GM18511 (cell line): ENCODE results near the gene PCBP4.
A peak's percentile ranks its signal among the peaks of the same experiment; 100 is the strongest.
"Not testable (repeated sequence)": the region's sequence is repeated elsewhere in the genome, so short reads cannot be mapped to it uniquely, and the experiment has no call there.

ENCODE experiments used
- ATAC-seq: cut with Tn5 transposase; IDR thresholded peaks from one replicate; pipeline ENCODE4 v1.9.1; 2021; ENCODE audit warnings: mild to moderate bottlenecking, moderate library complexity; ENCODE audit not compliant: unreplicated experiment

The PCBP4 gene

DNA sequence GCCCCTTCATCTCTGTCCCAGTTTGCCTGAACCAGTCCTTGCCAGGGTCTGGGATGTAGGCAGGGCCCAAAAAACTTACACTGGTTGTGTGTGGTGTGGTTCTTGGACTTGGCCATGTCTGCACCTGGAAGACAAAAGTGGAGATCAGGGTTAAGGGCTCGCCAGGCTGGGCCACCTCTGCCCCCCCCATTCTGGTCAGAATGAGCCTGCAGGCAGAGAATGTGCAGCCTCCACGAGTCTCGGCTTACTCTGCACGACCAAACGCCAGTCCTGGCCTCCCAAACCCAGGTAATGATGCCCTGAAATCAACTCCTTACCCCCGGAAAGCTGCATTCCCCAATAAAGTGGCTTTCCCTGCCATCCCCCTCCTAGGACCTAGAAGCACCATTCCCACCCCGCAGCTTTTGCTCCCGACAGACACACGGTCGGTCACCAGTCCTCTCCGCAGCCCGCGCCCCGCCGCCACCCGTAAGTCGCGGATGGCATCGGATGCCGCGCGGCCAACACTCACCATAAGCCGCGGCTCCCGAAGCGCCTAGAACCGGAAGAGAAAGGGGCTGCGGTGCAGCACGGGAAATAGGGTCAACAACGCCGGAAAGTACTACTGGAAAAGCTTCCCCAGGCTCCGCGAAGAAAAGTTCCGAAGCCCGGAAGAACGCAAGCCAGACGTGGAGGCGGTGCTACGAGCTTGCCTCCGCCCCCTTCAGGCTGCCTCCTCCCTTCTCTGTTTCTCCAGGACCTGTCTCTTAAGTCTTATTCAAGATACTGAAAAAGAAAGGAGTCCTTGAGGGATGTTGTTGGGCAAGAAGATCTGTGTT, 28.3 kb upstream of the PCBP4 start, which contains the start of gene RPL29:
Gene RPL29 (minus strand): TSS at position 550 of the 818 bp plus-strand sequence. CDS start 434 bp downstream, at position 116.
- peak; percentile 86 for ATAC-seq

DNA sequence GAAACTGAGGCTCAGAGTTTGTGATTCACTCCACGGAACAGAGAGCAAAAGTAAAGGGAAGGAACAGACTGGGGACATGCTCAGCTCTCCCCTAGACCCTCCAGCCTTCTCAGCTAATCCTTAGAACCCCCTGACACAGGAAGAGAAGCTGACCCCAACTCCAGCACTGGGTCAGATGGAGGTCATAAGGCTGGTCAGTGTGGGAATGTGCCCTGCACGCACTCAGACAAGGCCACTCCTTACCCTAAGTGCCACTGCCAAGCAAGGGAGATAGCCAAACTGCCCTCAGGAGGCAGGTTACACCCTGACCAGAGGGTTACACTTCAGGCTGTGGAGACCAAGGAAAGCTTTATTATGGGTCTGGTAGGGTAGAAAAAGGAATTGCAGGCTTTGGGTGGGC, 27.3 kb upstream of the PCBP4 start:
- no peak for ATAC-seq

DNA sequence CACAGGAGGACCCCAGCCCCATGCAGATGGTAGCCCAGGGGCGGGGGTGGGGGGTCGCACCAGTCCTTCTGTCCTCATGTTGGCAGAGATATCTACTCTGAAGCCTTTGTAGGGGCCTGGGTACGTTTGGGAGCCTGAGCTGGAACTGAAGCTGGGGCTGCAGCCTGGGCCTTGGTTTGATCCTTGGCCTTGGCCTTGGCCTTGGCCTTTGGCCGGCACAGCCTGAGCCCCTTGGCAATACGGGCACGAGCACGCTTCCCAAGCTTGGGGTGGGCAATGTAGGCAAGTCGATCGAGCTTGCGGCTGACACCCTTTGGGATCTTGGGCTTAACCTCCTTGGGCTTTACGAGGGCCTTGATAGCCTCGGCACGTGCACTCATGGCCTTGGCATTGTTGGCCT, 26.4 kb upstream of the PCBP4 start:
- ATAC-seq = not testable (repeated sequence)

DNA sequence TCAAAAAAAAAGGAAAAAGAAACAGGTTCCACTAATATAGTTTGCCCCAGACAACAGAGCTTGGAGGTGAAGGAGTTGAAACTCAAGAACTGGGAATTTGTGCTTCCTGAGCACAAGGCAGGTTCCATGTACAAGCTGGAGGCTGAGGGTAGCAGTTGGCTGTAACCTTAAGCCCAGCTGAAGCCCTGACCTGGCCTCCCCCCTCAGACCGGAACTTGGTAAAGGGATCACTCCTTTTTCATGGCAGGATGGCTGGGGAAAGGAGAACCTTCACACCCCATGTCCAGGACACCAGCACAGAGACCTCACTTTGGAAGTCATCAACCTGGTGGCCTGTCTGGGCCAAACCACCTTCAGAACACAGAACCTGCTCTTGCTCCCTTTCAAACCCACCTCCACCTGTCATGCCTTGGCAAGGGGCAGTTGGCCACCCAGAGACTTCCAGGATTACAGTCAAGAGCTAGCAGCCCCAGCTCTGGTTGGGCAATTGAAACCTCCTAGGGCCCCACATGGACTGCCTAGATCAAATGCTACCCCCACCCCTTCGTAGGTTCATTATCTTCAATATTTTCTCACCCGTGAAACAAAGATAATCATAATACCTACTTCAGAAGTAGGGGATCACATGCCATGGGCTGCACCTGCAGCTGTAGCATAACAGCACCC, 24.9 kb upstream of the PCBP4 start:
- ATAC-seq = no peak

DNA sequence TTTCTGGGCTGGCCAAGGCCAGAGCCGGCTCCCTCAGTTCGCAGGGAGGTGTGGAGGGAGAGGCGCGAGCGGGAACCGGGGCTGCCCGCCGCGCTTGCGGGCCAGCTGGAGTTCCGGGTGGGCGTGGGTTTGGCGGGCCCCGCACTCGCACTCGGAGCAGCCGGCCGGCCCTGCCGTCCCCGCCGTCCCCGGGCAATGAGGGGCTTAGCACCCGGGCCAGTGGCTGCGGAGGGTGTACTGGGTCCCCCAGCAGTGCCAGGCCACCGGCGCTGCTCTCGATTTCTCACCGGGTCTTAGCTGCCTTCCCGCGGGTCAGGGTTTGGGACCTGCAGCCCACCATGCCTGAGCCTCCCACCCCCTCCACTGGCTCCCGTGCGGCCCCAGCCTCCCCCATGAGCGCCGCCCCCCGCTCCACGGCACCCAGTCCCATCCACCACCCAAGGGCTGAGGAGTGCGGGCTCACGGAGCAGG, 23.3 kb upstream of the PCBP4 start:
- ATAC-seq = not testable (repeated sequence)

DNA sequence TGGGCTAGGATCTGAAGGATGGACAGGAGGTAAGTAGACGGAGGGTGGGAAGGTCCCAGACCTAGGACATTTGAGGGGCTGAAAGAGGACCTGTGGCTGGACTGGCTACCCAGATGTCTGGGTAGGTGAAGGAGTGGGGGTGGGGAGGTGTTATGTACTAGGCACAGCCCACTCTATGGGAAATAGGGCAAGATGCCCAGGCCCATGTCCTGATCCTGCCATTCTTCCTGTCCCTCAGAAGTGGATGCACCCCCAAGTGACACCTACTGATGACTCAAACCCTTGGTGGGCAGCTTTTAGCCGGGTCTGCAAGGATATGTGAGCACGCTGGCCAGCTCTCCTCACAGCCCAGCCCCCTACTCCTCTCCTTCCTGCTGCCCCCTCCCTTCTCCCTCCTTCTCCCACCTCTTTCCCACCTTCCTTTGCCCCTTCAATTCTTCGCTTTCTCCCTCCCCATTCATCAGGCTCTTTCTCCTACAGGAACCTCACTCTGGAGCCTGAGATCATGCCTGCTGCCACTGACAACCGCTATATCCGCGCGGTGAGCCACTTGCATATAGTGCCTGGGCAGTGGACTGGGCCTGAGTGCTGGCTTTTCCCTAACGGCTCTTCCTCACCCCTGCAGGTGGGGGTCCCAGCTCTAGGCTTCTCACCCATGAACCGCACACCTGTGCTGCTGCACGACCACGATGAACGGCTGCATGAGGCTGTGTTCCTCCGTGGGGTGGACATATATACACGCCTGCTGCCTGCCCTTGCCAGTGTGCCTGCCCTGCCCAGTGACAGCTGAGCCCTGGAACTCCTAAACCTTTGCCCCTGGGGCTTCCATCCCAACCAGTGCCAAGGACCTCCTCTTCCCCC, 21.3 kb upstream of the PCBP4 start:
- ATAC-seq = no peak

DNA sequence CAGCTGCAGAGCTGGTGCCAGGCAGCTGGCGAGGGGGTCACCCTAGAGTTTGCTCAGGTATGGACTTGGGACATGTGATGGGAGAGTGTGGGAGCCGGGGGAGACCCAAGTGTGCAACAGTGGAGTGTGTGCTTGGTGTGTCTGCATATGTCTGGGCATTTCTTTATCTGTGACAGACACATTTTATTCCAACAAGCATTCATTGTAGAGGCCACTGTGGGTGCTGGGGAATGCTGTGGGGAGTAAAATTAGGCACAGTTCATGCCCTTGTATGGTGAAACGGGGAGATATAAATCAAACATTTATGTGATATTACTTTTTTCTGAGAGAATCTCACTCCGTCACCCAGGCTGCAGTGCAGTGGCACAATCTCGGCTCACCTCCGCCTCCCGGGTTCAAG, 20.3 kb upstream of the PCBP4 start:
- no peak for ATAC-seq

DNA sequence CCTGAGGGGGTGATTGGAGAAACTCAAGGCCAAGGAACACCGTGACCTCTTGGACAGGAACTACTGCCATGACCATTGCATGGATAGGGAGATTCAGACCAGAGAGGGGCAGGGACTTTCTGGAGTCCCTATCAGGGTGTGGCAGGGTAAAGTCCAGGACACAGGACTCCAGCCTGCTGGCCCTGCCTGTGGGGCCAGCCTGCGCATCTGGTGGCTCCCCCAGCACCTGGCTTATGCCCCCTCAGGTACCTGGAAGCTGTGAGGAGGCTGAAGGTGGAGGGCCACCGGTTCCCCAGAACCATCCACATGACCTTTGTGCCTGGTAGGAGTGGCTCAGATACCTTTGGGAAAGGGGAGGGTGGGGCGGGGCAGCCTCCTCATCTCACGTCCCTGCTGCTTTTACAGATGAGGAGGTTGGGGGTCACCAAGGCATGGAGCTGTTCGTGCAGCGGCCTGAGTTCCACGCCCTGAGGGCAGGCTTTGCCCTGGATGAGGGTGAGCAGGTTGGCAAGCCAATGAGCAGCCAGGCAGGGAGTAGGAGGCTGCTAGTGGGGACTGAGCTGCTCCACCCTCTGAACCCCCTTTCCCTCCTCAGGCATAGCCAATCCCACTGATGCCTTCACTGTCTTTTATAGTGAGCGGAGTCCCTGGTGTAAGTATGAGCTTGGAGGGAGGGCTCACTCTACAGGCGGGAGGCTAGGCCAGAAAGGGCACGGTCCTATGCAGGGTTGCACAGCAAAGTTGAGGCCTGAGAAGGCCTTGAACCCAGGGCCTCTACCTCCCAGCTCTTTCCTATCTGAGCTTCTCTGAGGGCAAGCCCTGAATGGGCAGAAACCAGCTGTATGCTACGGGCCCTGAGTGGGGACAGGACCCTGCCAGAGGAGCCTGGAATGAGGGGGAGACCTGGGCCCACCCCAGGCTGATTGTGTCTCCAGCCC, 19.0 kb upstream of the PCBP4 start:
- no peak for ATAC-seq

DNA sequence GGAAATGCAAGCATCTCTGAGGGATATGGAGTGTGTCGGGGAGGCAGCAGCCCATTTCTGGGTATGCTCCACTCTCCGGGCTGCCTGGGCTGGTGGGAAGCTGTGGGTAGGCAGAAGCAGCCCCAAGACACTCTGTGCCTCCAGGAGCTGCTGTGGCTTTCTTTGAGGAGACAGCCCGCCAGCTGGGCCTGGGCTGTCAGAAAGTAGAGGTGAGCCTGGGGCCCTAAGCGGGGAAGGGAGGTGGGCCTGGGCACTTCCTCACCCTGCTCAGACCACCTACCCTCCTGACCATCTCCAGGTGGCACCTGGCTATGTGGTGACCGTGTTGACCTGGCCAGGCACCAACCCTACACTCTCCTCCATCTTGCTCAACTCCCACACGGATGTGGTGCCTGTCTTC, 17.8 kb upstream of the PCBP4 start:
- no peak for ATAC-seq

DNA sequence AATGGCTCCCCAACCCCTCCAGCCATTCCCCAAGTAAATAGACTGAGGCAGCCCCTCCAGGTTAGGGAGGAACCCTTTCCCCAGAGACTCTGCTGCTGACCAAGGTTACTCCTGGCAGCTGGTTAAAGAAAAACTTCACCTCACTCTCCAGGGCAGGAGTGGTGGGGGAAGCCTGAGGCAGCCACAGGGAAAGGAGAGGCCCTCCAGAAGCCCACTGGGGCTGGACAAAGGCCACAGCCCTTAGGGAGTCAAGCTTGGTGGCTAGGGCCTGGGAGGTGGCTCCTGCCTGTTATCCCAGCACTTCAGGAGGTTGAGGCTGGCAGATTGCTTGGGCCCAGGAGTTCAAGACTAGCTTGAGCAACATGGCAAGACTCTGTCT, 17.0 kb upstream of the PCBP4 start:
- no peak for ATAC-seq

DNA sequence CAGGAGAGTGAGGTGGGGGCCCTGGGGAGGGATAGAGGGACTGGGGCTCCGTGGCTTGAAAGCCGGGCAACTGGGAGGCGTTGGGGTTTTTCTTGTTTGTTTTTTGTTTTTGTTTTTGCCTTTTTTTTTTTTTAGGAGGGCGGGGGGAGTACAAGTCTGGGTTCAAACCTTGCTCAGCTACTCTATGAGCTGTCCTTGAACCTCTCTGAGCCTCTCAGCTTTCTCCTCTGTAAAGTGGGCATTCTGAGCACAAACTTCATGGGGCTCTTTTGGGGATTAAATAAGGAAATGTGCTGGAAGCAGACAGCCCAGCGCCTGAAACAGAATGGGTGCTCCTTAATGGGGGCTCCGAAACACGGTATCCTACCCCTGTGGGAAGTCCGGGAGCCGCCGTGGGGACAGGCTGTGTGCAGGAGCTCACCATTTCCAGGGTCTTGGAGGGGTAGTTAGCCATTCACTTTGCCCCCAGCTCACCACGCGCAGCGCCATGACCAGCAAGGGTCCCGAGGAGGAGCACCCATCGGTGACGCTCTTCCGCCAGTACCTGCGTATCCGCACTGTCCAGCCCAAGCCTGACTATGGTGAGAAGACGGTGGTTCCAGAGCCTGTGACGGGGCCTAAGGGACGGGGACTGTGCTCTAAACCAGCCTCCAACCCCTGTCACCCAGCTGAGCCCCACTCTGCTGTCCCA, 16.5 kb upstream of the PCBP4 start:
- ATAC-seq = no peak

DNA sequence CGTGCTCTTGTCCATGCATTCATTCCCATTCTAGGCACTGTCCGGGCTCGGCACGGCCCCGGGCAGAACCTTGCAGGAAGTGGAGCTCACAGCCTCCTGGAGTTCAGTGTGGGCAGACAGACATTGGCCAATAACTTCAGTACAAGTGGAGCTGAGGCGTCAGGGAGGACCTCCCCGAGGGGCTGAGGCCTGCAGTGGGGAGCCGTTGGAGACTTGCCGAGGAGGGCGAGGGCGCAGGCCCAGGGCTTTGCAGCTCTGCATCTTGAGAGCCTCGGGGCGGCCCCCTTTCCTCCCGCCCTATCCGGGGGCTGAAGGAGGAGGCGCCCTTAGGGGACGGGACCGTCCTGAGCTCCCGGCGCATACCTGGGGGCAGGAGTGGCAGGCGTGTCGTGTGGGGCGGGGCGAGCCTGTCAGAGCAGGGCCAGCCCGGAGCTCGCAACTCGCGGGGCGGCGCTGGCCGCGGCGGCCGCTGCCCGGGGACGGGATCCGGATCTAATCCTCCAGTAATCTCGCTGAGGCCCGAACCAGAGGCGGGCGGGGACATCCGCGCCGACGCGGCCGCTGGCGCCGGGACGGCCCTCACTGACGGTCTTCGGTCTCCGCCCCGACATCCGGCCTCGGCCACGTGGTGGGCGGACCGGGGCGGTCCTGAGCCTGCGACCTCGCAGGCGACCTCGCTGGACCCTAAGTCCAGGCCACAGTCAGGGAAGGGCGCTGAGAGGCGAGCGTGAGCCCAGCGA, 15.8 kb upstream of the PCBP4 start, which contains the start of gene ACY1:
Gene ACY1 (plus strand): TSS at position 698 of the 740 bp plus-strand sequence. CDS start 530 bp downstream, outside the sequence.
- peak; percentile 75 for ATAC-seq

DNA sequence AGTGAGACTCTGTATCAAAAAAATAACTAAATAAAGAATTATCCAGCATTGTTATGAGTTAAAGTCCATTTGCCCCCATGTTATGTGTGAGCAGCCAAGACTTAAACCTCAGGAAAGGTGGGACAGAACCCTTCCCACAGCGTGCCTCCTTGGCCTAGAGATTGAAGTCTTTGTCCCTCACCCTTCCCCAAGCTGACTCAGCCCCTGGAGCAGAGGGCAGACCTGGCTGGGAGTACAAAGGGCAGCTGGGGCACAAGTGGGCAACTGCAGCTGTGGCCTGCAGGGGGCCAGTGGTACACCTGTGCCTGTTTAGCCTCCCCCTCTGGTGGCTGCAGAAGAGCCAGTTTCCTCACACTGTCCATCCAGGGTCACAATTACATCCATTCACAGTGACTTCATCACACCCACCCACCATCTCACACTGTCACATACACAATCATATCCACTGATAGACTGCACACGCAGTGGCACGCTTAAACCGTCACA, 15.1 kb upstream of the PCBP4 start:
- ATAC-seq = peak; percentile 54

DNA sequence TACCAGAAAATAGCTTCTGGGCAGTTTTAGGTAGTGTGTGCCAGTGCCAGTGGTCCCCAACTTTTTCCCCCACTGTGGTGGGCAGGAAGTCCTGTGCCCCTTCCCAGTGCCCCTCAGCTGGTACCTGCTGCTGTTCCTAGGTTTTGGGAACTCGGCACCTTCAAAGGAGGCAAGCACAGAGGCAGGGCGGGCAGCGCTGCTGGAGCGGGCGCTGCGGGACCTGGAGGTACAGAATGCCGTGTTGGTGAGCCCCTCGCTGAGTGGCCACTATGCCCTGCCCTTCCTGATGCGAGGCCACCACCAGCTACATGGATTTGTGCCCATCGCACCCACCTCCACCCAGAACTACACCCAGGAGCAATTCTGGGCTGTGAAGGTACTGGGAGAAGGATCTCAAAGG, 13.0 kb upstream of the PCBP4 start:
- no peak for ATAC-seq

DNA sequence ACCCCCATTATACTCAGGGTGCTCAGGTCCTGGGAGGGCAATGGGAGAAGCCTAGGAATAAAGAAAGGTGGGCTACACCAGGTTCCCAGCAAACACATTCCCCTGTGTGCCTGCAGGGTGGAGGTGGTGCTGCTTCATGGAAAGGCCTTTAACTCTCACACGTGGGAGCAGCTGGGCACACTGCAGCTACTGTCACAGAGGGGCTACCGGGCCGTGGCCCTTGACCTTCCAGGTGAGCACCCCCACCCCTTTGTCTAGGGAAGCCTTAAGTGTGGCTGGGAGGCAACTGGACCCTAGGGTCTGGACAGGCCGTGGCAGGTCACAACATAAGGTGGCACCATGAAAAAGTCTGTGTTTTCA, 10.9 kb upstream of the PCBP4 start:
- ATAC-seq = no peak

DNA sequence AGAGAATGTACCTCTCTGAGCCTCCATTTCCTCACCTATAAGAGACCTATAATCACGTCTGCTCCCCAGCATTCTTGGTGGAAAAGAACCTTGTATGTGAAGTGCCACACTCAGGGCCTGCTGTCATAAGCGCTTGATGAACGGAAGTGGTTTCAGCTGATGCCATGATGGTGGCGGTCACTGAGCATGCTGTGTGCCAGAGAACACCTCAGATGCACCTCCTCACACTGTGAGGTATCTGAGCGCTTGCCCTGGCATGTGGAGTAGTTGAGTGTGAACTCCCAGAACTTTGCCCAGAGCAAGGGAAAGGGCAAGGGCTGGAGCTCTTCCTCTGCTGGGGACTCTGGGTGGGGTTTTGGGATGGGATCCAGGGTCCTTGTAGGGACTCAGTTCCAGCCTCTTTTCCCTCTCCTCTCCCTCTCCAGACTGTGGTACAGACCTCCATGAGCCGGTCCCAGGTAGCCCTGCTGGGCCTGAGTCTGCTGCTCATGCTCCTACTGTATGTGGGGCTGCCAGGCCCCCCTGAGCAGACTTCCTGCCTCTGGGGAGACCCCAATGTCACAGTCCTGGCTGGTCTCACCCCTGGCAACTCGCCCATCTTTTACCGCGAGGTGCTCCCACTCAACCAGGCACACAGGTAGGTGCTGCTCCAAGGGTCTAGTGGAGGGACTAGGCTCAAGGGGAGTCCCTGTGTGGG, 10.3 kb upstream of the PCBP4 start:
- ATAC-seq = no peak

DNA sequence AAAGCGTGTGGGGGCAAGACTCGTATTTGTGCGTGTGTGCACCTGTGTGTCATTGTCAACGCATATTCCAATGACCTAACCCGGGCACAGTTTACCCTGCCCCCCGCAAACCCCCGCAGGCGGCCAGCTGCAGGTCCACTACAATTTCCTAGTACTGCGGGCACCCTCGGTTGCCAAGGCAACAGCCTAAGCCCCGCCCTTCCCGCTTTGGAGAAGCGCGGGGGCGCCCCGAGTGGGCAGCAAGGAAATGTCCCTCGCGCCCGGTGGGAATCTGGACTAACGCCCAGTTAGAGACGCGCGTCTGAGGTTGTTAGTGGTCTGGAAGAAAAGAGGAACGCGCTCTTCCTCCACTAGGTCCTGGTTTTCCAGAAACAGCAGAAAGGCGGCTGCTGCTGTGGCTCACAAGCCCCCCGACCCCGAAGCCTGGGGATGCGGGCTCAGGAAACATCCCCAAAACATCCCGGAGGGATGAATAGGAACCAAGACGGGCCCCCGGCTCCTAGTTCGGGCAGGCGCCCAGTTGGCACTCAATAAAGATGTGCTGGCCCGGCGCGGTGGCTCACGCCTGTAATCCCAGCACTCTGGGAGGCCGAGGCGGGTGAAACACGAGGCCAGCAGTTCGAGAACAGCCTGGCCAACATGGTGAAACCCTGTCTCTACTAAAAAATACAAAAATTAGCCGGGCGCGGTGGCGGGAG, 8.7 kb upstream of the PCBP4 start:
- no peak for ATAC-seq
